ENCODE measurements around the gene SLC8B1. TPM values are rescaled to one million over a fixed set of nuclear protein-coding genes. Genes with fewer than 3 reads are reported as not detected.

The SLC8B1 gene
- total RNA-seq, 1 donor from 2014 or later, result 22.4 TPM

- intact Hi-C loops (cut with micrococcal nuclease), result no loop called here
These were observed 4.6 kb upstream of the SLC8B1 start for GRCh38 chr12:113339540-113339939.

GRCh38 chr12:113333877-113334785 lies 778 bp downstream of the SLC8B1 start:
- POLR2A ChIA-PET, result interaction anchor here (0.5 to 2.0 kb wide), 8 partner anchors 23 to 356 kb away, joined by 3 to 13 read pairs (median 4); partner anchors contain the start of genes OAS2, PLBD2 and TPCN1
- CTCF ChIA-PET, result interaction anchor here (0.9 kb wide), 1 partner anchor 128 kb away, joined by 3 read pairs; no protein-coding TSS in a partner anchor
- no peaks in the 10 kb centered on the region for H3K9me3 Mint-ChIP-seq
- peak overlapping the region; percentile 71 for H3K27ac Mint-ChIP-seq
- peaks cover 28% of the 10 kb centered on the region for H3K36me3 Mint-ChIP-seq (ENCODE audit: low read depth)
- ATAC-seq (ENCODE audit: low read depth) (peak; percentile 3), DNase-seq (no peak)
- no peaks in the 10 kb centered on the region for H3K27me3 Mint-ChIP-seq
- TF ChIP-seq, protein P1, sequence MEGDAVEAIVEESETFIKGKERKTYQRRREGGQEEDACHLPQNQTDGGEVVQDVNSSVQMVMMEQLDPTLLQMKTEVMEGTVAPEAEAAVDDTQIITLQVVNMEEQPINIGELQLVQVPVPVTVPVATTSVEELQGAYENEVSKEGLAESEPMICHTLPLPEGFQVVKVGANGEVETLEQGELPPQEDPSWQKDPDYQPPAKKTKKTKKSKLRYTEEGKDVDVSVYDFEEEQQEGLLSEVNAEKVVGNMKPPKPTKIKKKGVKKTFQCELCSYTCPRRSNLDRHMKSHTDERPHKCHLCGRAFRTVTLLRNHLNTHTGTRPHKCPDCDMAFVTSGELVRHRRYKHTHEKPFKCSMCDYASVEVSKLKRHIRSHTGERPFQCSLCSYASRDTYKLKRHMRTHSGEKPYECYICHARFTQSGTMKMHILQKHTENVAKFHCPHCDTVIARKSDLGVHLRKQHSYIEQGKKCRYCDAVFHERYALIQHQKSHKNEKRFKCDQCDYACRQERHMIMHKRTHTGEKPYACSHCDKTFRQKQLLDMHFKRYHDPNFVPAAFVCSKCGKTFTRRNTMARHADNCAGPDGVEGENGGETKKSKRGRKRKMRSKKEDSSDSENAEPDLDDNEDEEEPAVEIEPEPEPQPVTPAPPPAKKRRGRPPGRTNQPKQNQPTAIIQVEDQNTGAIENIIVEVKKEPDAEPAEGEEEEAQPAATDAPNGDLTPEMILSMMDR (IDR thresholded peaks at IDR 0.05), result no peak
- H3K4me1 Mint-ChIP-seq, result peaks cover 35% of the 10 kb centered on the region
- peak overlapping the region; percentile 95 for H3K4me3 Mint-ChIP-seq
- intact Hi-C loops (cut with micrococcal nuclease), result loop anchor here (1.0 to 2.0 kb wide), 3 partner anchors 88 to 633 kb away; partner anchors contain the start of genes RBM19 and SDSL

More at GRCh38 chr12:113339540-113339939, 4.6 kb upstream of the SLC8B1 start:
- no peaks in the 10 kb centered on the region for H3K27me3 Mint-ChIP-seq
- TF ChIP-seq, protein P1 (IDR thresholded peaks at IDR 0.05), result no peak
- H3K4me3 Mint-ChIP-seq, result no peak overlapping the region
- peaks cover 15% of the 10 kb centered on the region for H3K4me1 Mint-ChIP-seq
- CTCF ChIA-PET, result no interaction called here
- H3K27ac Mint-ChIP-seq, result no peak overlapping the region
- POLR2A ChIA-PET, result no interaction called here
- DNase-seq, result no peak
- peaks cover 1% of the 10 kb centered on the region for H3K36me3 Mint-ChIP-seq (ENCODE audit: low read depth)
- no peaks in the 10 kb centered on the region for H3K9me3 Mint-ChIP-seq
- no peak for ATAC-seq (ENCODE audit: low read depth)

GRCh38 chr12:113333418-113333750 lies 1.5 kb downstream of the SLC8B1 start:
- intact Hi-C loops (cut with micrococcal nuclease), result no loop called here
- Mint-ChIP-seq H3K4me3 (peak overlapping the region; percentile 95), H3K4me1 (peaks cover 35% of the 10 kb centered on the region), H3K27me3 (no peaks in the 10 kb centered on the region), H3K27ac (no peak overlapping the region), H3K36me3 (ENCODE audit: low read depth) (peaks cover 28% of the 10 kb centered on the region), H3K9me3 (no peaks in the 10 kb centered on the region)
- DNase-seq, result no peak
- no peak for ATAC-seq (ENCODE audit: low read depth)
- TF ChIP-seq, protein P1 (IDR thresholded peaks at IDR 0.05), result no peak
- ChIA-PET POLR2A (no interaction called here), CTCF (no interaction called here)

DNA sequence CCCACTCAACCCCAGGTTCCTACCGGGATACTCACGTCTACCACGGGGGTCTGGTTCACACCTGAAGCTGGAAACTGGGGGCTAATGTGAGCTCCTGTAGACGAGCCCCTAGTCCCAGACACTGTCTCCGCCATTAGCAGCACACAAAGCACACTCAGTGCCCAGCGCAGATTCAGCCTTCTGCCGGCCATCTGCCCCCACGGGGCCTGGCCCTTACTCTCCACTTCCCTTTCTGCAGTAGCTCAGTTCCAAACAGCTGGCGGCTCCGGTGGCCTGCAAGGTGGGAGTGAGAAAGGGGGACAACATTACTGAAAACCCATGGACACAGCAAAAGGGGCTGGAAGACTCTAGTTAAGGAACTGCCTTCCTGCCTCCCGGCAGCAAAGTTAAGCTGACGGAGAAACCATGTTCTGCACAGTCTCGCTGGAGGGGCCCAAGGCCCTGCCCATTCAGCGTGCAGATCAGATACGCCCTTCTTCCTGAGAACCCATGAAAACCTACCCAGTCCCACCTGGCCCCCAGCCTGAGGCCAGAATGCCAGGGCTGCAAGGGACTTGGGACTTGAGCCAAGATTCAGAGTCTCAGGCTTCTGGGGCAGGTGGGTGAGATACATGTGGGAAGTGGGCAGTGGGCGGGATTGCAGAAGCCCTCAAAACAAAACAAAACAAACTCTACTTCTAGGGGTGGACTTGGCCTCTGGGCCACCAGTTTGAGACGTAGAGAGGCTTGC lies 2.1 kb downstream of the SLC8B1 start:
- CTCF ChIA-PET, result no interaction called here
- TF ChIP-seq, protein P1 (IDR thresholded peaks at IDR 0.05), result no peak
- Mint-ChIP-seq H3K4me3 (peak overlapping the region; percentile 44), H3K9me3 (no peaks in the 10 kb centered on the region), H3K4me1 (peaks cover 35% of the 10 kb centered on the region), H3K27ac (no peak overlapping the region), H3K27me3 (no peaks in the 10 kb centered on the region), H3K36me3 (ENCODE audit: low read depth) (peaks cover 30% of the 10 kb centered on the region)
- DNase-seq, result no peak
- no peak for ATAC-seq (ENCODE audit: low read depth)
- POLR2A ChIA-PET, result interaction anchor here (1.2 to 1.4 kb wide), 2 partner anchors 104 to 148 kb away, joined by 3 read pairs; partner anchors contain the start of genes DDX54 and RITA1
- intact Hi-C loops (cut with micrococcal nuclease), result no loop called here

- intact Hi-C loops (cut with micrococcal nuclease), result no loop called here
- ATAC-seq (ENCODE audit: low read depth) (no peak), DNase-seq (no peak)
- H3K4me1 Mint-ChIP-seq, result peaks cover 33% of the 10 kb centered on the region
- no peak overlapping the region for H3K4me3 Mint-ChIP-seq
- H3K9me3 Mint-ChIP-seq, result no peaks in the 10 kb centered on the region
- CTCF ChIA-PET, result no interaction called here
- peaks cover 33% of the 10 kb centered on the region for H3K36me3 Mint-ChIP-seq (ENCODE audit: low read depth)
- no peaks in the 10 kb centered on the region for H3K27me3 Mint-ChIP-seq
- H3K27ac Mint-ChIP-seq, result no peak overlapping the region
- TF ChIP-seq, protein P1 (IDR thresholded peaks at IDR 0.05), result no peak
- POLR2A ChIA-PET, result no interaction called here
These were observed 4.4 kb downstream of the SLC8B1 start for GRCh38 chr12:113330505-113330904.

All from activated B cell treated with CpG ODN at 0.5 μM for 24 hours (primary cell).